HL-60/S4 treated with retinoic acid at 250 ng/mL for 4 days and 3 days (cell line): ENCODE measurements around the gene ST6GAL1.

Experiments
- in situ Hi-C: fragments of 300-500 bp; cut with MboI; formaldehyde crosslinking; loops from 2 replicates; pipeline ENCODE4 v1.7.0; 2022; ENCODE audit warnings: low sequenced_read_pairs

Gene ST6GAL1

GRCh38 chr3:187101184-187102072 is 171.1 kb downstream of the ST6GAL1 start:
- in situ Hi-C loops = no loop called here

DNA sequence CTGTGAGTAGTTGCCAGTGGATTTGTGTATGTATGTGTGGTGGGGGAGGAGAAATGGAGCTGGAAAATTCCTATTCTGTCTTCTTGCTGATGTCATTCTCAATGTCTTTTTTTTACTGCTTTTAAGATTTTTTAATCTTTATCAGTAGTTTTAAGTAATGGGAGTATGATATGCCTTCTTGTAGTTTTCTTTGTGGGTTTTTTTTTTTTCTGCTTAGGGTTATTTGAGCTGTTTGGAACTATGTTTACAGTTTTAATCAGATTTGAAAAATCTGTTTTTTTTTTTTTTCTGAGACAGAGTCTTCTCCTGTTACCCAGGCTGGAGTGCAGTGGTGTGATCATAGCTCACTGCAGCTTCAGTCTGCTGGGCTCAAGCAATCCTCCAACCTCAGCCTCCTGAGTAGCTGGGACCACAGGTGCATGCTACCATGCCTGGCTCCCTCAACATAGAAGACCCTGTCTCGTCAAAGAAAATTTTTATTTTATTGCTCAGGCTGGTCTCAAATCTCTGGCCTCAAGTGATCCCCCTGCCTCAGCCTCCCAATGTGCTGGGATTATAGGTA is 171.8 kb downstream of the ST6GAL1 start:
- in situ Hi-C loops = no loop called here

DNA sequence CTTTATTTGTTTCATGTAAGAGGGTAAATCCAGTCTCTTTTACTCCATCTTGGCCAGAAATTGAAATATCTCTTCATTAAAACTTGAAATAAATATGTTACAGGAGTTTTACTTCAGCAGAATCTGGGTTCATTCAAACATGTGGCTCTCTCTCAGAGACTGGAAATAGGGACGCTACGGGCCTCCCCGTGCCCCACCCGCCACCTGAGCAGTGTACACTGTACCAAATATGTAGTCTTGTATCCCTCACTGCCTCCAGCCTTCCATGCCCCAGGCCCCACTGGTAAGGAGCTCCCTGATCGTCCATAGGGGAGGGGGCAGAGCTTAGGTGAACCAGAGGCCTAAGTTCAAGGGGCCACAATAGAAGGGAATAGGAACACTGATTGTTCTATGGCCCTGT is 172.9 kb downstream of the ST6GAL1 start:
- in situ Hi-C loops = no loop called here

DNA sequence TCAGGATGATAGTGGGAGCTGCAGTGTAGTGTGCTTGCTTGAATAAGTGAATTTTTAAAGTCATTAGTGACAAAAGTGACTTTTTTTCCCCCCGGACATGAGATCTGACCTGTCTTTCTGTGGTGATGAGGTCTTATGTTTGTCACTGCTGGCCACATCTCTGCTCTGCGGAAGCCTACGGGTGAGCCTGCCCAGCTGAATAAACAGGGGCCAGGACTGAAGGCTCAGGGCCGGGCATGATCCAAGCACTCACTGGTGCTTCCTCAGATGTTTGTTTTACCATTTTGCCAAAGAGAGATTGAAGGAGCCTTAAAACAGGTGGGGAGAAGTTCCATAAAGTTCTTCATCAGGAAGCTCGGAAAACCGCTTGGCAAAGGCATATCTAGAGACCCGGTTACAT is 174.0 kb downstream of the ST6GAL1 start:
- in situ Hi-C loops = no loop called here

- in situ Hi-C loops = no loop called here
Observed at GRCh38 chr3:187104933-187105332, 174.6 kb downstream of the ST6GAL1 start.

- in situ Hi-C loops = no loop called here
Observed at GRCh38 chr3:187105700-187106099, 175.4 kb downstream of the ST6GAL1 start.

- in situ Hi-C loops = no loop called here
Observed at GRCh38 chr3:187107989-187108388, 177.7 kb downstream of the ST6GAL1 start.

DNA sequence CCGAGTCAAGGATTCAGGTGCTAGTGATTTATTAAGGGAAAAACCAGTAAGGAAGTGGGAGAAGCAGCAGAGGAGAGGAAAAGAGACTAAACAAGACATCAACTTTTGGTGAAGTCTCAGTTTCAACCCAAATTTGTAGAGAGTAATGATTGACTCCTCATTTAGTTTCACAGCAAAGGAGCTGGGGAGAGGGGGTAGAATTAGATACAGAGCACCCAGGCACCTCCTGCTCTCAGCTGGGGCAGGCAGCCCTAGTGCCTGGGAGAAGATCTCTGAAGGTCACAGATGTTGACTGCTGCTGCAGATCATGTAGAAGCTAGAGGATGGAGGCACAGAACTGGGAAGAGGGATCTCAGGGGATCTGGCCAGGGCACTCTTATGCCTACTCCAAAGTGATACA is 179.8 kb downstream of the ST6GAL1 start:
- in situ Hi-C loops = no loop called here

DNA sequence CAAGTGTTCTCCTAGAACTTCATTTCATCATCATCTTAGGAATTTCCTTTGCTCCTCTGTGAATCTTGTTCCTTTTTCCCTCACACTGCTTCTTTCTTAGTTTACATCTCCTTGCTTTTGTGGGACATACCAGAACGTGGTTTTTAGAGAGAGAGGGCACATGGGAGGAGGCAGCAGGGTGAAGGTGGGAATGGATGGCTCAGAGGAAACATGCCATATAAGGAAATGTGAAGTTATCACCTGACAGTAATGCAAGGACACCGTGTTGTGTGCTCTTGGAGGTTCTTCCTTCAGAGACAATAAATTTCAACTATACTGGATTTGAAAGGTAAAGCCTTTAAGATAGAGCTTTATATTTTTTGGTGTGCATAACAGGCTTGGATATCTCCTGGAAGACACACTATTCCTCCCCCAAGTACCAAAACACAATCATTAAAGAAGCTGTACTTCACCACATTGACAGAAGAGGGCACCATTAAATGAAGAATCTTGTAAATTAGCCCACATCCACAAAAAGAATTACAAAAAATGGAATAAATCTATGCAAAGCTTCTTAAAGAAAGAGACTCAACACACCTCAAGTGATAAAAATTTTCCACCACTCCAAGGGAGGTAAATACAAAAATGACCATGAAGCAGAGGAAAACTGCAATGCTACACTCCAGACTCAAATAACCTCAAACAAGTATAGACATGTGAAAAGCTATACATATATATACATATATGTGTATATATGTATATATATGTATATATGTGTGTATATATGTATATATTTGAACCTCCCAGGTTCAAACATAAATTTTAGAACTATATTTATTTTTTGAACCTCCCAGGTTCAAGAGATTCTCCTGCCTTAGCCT is 182.8 kb downstream of the ST6GAL1 start:
- in situ Hi-C loops = no loop called here

GRCh38 chr3:187114511-187114910 is 184.2 kb downstream of the ST6GAL1 start:
- in situ Hi-C loops = no loop called here

- in situ Hi-C loops = no loop called here
Observed at GRCh38 chr3:187120326-187120725, 190.0 kb downstream of the ST6GAL1 start.

DNA sequence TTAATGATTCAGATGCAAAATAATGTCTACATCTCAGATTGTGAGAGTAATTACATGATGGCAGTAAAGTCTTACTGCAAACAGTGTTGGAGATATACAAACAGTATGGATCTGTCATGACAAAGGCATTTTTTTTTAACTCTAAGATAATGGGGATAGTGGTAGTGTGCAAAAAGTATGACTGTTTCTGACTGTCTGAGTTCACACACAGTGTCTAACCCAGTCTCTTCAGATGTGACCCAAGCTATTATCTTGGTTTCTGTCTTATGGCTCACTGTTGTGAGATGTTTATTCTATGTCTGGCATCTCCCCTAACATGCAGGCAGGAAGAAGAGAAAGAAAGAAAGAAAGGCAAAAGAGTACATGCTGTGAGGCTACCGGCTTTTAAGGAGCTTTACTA is 191.9 kb downstream of the ST6GAL1 start:
- in situ Hi-C loops = no loop called here

DNA sequence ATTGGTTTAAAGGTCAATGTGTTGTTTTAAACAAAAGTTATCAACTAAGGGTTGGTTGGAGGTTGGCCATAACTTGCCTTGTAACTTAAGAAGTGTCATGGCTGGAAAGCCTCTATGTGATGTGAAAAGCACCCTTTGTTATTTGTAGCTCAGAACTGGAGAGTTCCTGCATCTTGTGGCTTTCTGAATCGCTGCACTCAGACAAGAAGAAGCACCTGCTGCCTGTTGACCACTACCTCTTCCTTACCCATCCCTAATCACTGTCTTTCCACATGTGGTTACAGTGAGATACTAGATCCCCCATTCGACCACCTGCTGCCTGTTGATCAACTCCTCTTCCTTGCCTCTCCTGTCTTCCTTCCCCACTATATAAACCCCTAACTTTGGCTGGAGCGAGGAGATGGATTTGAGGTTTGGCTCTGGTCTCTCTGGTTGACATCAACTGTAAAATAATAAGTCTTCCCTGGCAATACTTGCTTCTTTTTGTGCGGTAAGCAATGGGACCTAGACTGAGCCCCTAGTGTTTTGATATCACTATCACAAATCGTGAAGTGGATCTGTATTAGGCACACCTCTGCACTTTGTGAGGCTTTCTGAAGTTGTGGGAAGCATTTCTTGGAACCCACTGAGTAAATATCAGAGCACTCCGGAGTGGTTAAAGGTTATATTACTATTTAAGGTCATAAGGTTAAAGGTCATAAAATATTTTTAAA is 195.1 kb downstream of the ST6GAL1 start:
- in situ Hi-C loops = no loop called here
